Kidney epithelial cell (primary cell): ENCODE results near the gene MALL. TPM values are rescaled to one million over a fixed set of nuclear protein-coding genes. Genes with fewer than 3 reads are reported as not detected.

Source experiments
- DNase-seq: peaks from one replicate; pipeline ENCODE4 v3.0.0-alpha.2; 2010; ENCODE audit warnings: low read depth
- H3K27me3 ChIP-seq: 2 replicates; pipeline ENCODE4 v1.6.0; 2011; ENCODE audit warnings: low read length; ENCODE audit not compliant: control insufficient read depth, insufficient read depth
- H3K36me3 ChIP-seq: 2 replicates; pipeline ENCODE4 v1.5.1; 2011; ENCODE audit warnings: low read length; ENCODE audit not compliant: control insufficient read depth, insufficient read depth
- H3K4me3 ChIP-seq: 2 replicates; pipeline ENCODE4 v1.5.1; 2011; ENCODE audit warnings: low read depth, mild to moderate bottlenecking, control low read depth, low read length
- CTCF ChIP-seq: IDR thresholded peaks from 2 replicates; pipeline ENCODE4 v1.5.1; 2011; ENCODE audit warnings: mild to moderate bottlenecking, moderate library complexity, low read length, control low read depth, inconsistent platforms; ENCODE audit not compliant: insufficient read depth, poor library complexity, severe bottlenecking
- total RNA-seq: library from RNA; depleted of rRNA; stranded (reverse); fragments of >200 nt; gene quantifications from 2 replicates; pipeline ENCODE4 v1.2.3, GENCODE V29; 2015

Gene MALL
- total RNA-seq, 1 donor from 2014 or later = 6.1 TPM

- no peak for TF ChIP-seq CTCF
- no peaks in the 10 kb centered on the region for H3K36me3 ChIP-seq
- DNase-seq = no peak
Observed at GRCh38 chr2:110124939-110125691, 9.5 kb upstream of the MALL start.

GRCh38 chr2:110124038-110124825 is 8.6 kb upstream of the MALL start:
- no peaks in the 10 kb centered on the region for H3K27me3 ChIP-seq
- no peak overlapping the region for H3K4me3 ChIP-seq
- no peaks in the 10 kb centered on the region for H3K36me3 ChIP-seq
- DNase-seq = no peak
- TF ChIP-seq CTCF = no peak

More at GRCh38 chr2:110124939-110125691, 9.5 kb upstream of the MALL start:
- H3K27me3 ChIP-seq = no peaks in the 10 kb centered on the region
- no peak overlapping the region for H3K4me3 ChIP-seq

GRCh38 chr2:110121592-110121991 is 6.0 kb upstream of the MALL start:
- no peaks in the 10 kb centered on the region for H3K36me3 ChIP-seq
- no peak for TF ChIP-seq CTCF
- H3K27me3 ChIP-seq = no peaks in the 10 kb centered on the region
- H3K4me3 ChIP-seq = no peak overlapping the region
- DNase-seq = no peak

GRCh38 chr2:110121052-110121334 is 5.4 kb upstream of the MALL start:
- H3K4me3 ChIP-seq = no peak overlapping the region
- no peaks in the 10 kb centered on the region for H3K36me3 ChIP-seq
- TF ChIP-seq CTCF = no peak
- DNase-seq = no peak
- no peaks in the 10 kb centered on the region for H3K27me3 ChIP-seq

- H3K36me3 ChIP-seq = no peaks in the 10 kb centered on the region
- TF ChIP-seq CTCF = no peak
- H3K4me3 ChIP-seq = no peak overlapping the region
- no peak for DNase-seq
- H3K27me3 ChIP-seq = no peaks in the 10 kb centered on the region
Observed at GRCh38 chr2:110120171-110121051, 4.8 kb upstream of the MALL start.
